Uterus (tissue), 2 donors: ENCODE results near the gene IQGAP1.

Experiments used
- CTCF ChIP-seq, 4 experiments: fragments of 200-600 bp in 2 of 4; fragments of 450-650 bp in 2 of 4; sonication (generic) in 2 of 4; IDR thresholded peaks; one replicate each; pipeline ENCODE4 v1.5.1; 2016 to 2019; ENCODE audit warnings: antibody characterized with exemption in 4 of 4, mild to moderate bottlenecking in 2 of 4, moderate library complexity in 1 of 4
- POLR2A ChIP-seq, 2 donors: fragments of 450-650 bp; IDR thresholded peaks; one replicate each; pipeline ENCODE4 v1.6.1; 2016; ENCODE audit warnings: antibody characterized with exemption in 2 of 2, mild to moderate bottlenecking in 1 of 2, moderate library complexity in 1 of 2

DNA sequence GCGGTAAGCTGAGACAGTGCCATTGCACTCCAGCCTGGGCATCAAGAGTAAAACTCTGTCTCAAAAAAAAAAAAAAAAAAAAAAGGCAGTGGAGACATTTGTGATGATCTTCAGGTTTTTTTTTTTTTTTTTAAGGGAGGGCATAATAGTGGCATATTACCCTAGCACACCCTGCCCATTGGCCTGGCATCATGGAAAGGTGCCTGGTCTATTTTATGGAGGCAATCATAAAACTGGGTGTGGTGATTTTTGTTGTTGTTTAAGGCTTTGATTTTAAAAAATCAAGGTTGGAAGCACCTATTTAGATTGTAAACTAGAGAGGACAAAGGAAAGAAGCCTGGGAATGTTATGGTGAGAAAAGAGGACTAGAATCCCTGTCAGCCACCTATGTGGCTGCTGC is 6.0 kb downstream of the IQGAP1 start:
- TF ChIP-seq CTCF (IDR thresholded peaks at IDR 0.05) (no peak), POLR2A (IDR thresholded peaks at IDR 0.05) (no peak)
